Neural cell (in vitro differentiated cells): Measurements from ENCODE around the gene ITPRID1. TPM values are rescaled to one million over a fixed set of nuclear protein-coding genes. Genes with fewer than 3 reads are reported as not detected.

Experiments used
- H2AFZ ChIP-seq: fragments of 200-600, 300-800 bp; sonication (generic), shearing (Covaris generic); 2 replicates; pipeline ENCODE4 v1.6.0; 2014; ENCODE audit warnings: low read depth, mild to moderate bottlenecking, antibody characterized with exemption, low read length, moderate library complexity
- H3F3A ChIP-seq: fragments of 200-600 bp; shearing (Covaris generic); 2 replicates; pipeline ENCODE4 v1.6.1; 2016; ENCODE audit warnings: mild to moderate bottlenecking, moderate library complexity, mixed read lengths, antibody characterized with exemption, low read length; ENCODE audit not compliant: insufficient read depth, poor library complexity, severe bottlenecking
- H3K27ac ChIP-seq: fragments of 200-600, 300-800 bp; sonication (generic), shearing (Covaris generic); 2 replicates; pipeline ENCODE4 v1.5.1; 2014; ENCODE audit warnings: mild to moderate bottlenecking, low read length, moderate library complexity
- H3K27me3 ChIP-seq: fragments of 300-800, 200-600 bp; sonication (generic), shearing (Covaris generic); 2 replicates; pipeline ENCODE4 v1.6.0; 2014; ENCODE audit warnings: mild to moderate bottlenecking, low read depth, low read length, moderate library complexity; ENCODE audit not compliant: insufficient read depth
- H3K36me3 ChIP-seq: fragments of 300-800, 200-600 bp; sonication (generic), shearing (Covaris generic); 2 replicates; pipeline ENCODE4 v1.5.1; 2014; ENCODE audit warnings: mild to moderate bottlenecking, antibody characterized with exemption, low read length, moderate library complexity; ENCODE audit not compliant: insufficient read depth
- H3K4me2 ChIP-seq: fragments of 300-800, 200-600 bp; sonication (generic), shearing (Covaris generic); 2 replicates; pipeline ENCODE4 v1.6.0; 2014; ENCODE audit warnings: mild to moderate bottlenecking, low read length
- H3K4me3 ChIP-seq: fragments of 300-800, 200-600 bp; sonication (generic), shearing (Covaris generic); 2 replicates; pipeline ENCODE4 v1.5.1; 2014; ENCODE audit warnings: mild to moderate bottlenecking, low read length, moderate library complexity
- H3K79me2 ChIP-seq: fragments of 200-600 bp; shearing (Covaris generic); replicated peaks from 2 replicates; pipeline ENCODE4 v1.6.0; 2014; ENCODE audit warnings: mild to moderate bottlenecking, low read length, moderate library complexity; ENCODE audit not compliant: insufficient read depth
- H3K9ac ChIP-seq: fragments of 300-800, 200-600 bp; sonication (generic), shearing (Covaris generic); 2 replicates; pipeline ENCODE4 v1.6.1; 2016; ENCODE audit warnings: mild to moderate bottlenecking, low read length, mixed read lengths
- H3K9me2 ChIP-seq: fragments of 200-600 bp; shearing (Covaris generic); 2 replicates; pipeline ENCODE4 v1.6.1; 2016; ENCODE audit warnings: mild to moderate bottlenecking, low read length, mixed read lengths; ENCODE audit not compliant: insufficient read depth
- H3K9me3 ChIP-seq: fragments of 200-600, 300-800 bp; sonication (generic), shearing (Covaris generic); 2 replicates; pipeline ENCODE4 v1.6.1; 2016; ENCODE audit warnings: mild to moderate bottlenecking, mixed run types, low read length, moderate library complexity, mixed read lengths
- H4K20me1 ChIP-seq: fragments of 200-600 bp; shearing (Covaris generic); 2 replicates; pipeline ENCODE4 v1.6.1; 2016; ENCODE audit warnings: mild to moderate bottlenecking, mixed run types; ENCODE audit not compliant: insufficient read depth
- CTCF ChIP-seq: fragments of 450-650 bp; IDR thresholded peaks from 2 replicates; pipeline ENCODE4 v1.5.1; 2014; ENCODE audit warnings: antibody characterized with exemption, mild to moderate bottlenecking, moderate library complexity; ENCODE audit not compliant: poor library complexity, severe bottlenecking
- EP300 ChIP-seq: fragments of 450-650 bp; conservative IDR thresholded peaks from 2 replicates; pipeline ENCODE4 v1.6.1; 2014; ENCODE audit warnings: antibody characterized with exemption, mild to moderate bottlenecking, moderate library complexity; ENCODE audit not compliant: poor library complexity, severe bottlenecking
- EZH2 ChIP-seq: fragments of 200-600, 300-800 bp; shearing (Covaris generic), sonication (generic); IDR thresholded peaks from 2 replicates; pipeline ENCODE4 v1.6.1; 2014; ENCODE audit warnings: antibody characterized with exemption, low read length, borderline replicate concordance, mild to moderate bottlenecking; ENCODE audit not compliant: insufficient read depth, poor library complexity, severe bottlenecking
- MXI1 ChIP-seq: fragments of 450-650 bp; conservative IDR thresholded peaks from 2 replicates; pipeline ENCODE4 v1.6.1; 2014; ENCODE audit warnings: antibody characterized with exemption, mild to moderate bottlenecking; ENCODE audit not compliant: poor library complexity, severe bottlenecking
- POLR2AphosphoS5 ChIP-seq: IDR thresholded peaks from 2 replicates; pipeline ENCODE4 v1.6.1; 2012
- RAD21 ChIP-seq: fragments of 450-650 bp; conservative IDR thresholded peaks from 2 replicates; pipeline ENCODE4 v1.6.1; 2014; ENCODE audit warnings: antibody characterized with exemption, mild to moderate bottlenecking, moderate library complexity
- REST ChIP-seq: IDR thresholded peaks from 2 replicates; pipeline ENCODE4 v1.6.1; 2012; ENCODE audit warnings: borderline replicate concordance
- SMC3 ChIP-seq: fragments of 450-650 bp; conservative IDR thresholded peaks from 2 replicates; pipeline ENCODE4 v1.6.1; 2014; ENCODE audit warnings: antibody characterized with exemption, mild to moderate bottlenecking, moderate library complexity; ENCODE audit not compliant: poor library complexity
- TAF1 ChIP-seq: IDR thresholded peaks from 2 replicates; pipeline ENCODE4 v1.6.1; 2012; ENCODE audit warnings: low read depth
- polyA plus RNA-seq: library from polyadenylated mRNA; depleted of rRNA; stranded (reverse); fragments of >200 nt; gene quantifications from 2 replicates; pipeline ENCODE4 v1.2.3, GENCODE V29; 2014

ITPRID1 gene
- polyA plus RNA-seq, 1 donor from 2014 or later = not detected

- Histone ChIP-seq H3K4me2 (no peak overlapping the region), H3K9ac (no peak overlapping the region), H3K79me2 (no peaks in the 10 kb centered on the region), H3K4me3 (no peak overlapping the region), H4K20me1 (no peaks in the 10 kb centered on the region), H3K9me3 (no peaks in the 10 kb centered on the region), H2AFZ (no peak overlapping the region), H3F3A (no peaks in the 10 kb centered on the region), H3K9me2 (no peaks in the 10 kb centered on the region), H3K36me3 (no peaks in the 10 kb centered on the region), H3K27ac (no peak overlapping the region), H3K27me3 (no peaks in the 10 kb centered on the region)
- TF ChIP-seq MXI1 = no peak
- TF ChIP-seq REST = no peak
- no peak for TF ChIP-seq RAD21
- no peak for TF ChIP-seq POLR2AphosphoS5
- no peak for TF ChIP-seq CTCF
- no peak for TF ChIP-seq EZH2
- no peak for TF ChIP-seq SMC3
- no peak for TF ChIP-seq EP300
- TF ChIP-seq TAF1 = no peak
Observed at GRCh38 chr7:31647511-31647910, 133.6 kb downstream of the ITPRID1 start.

GRCh38 chr7:31648288-31648687, 134.4 kb downstream of the ITPRID1 start:
- H3K27me3 ChIP-seq = no peaks in the 10 kb centered on the region

More at GRCh38 chr7:31648288-31648687, 134.4 kb downstream of the ITPRID1 start:
- no peak overlapping the region for H2AFZ ChIP-seq
- H3K36me3 ChIP-seq = no peaks in the 10 kb centered on the region
- H3K27ac ChIP-seq = no peak overlapping the region
- H4K20me1 ChIP-seq = no peaks in the 10 kb centered on the region
- H3K4me3 ChIP-seq = no peak overlapping the region
- H3K9ac ChIP-seq = no peak overlapping the region
- no peaks in the 10 kb centered on the region for H3K9me3 ChIP-seq
- no peak overlapping the region for H3K4me2 ChIP-seq
- TF ChIP-seq SMC3 (peak; percentile 72), RAD21 (peak; percentile 62), CTCF (peak; percentile 58), EP300 (no peak)
- H3K79me2 ChIP-seq = no peaks in the 10 kb centered on the region
- H3F3A ChIP-seq = no peaks in the 10 kb centered on the region
- H3K9me2 ChIP-seq = no peaks in the 10 kb centered on the region
